Natural killer cell treated with Interleukin-12 subunit alpha and Interleukin-12 subunit beta and Interleukin-15 and Interleukin-18, amount 100 ng/mL, for 72 hours (primary cell): Measurements from ENCODE around the gene TSPEAR. TPM values are rescaled to one million over a fixed set of nuclear protein-coding genes. Genes with fewer than 3 reads are reported as not detected.
"Not testable (repeated sequence)": the region's sequence is repeated elsewhere in the genome, so short reads cannot be mapped to it uniquely, and the experiment has no call there.

Source experiments
- ATAC-seq, 2 donors: fragments of 150-1000 bp; cut with Tn5 transposase in 1 of 2; sonication (Bioruptor Pico), chemical (Tn5 transposase) in 1 of 2; 2 replicates each; pipeline ENCODE4 v1.10.0; 2021
- DNase-seq: peaks from one replicate; pipeline ENCODE4 v3.0.0; 2022; ENCODE audit warnings: low spot score
- H3K27ac Mint-ChIP-seq, 2 donors: 1 replicate in 1 of 2; 2 replicates in 1 of 2; pipeline ENCODE4 v1.8.0; 2022; ENCODE audit warnings: mixed read lengths in 2 of 2, mild to moderate bottlenecking in 1 of 2, moderate library complexity in 1 of 2
- H3K27me3 Mint-ChIP-seq, 2 donors: 1 replicate in 1 of 2; 2 replicates in 1 of 2; pipeline ENCODE4 v1.8.0; 2022; ENCODE audit warnings: mixed read lengths in 2 of 2
- H3K36me3 Mint-ChIP-seq: one replicate; pipeline ENCODE4 v1.8.0; 2022; ENCODE audit warnings: mixed read lengths
- H3K4me1 Mint-ChIP-seq, 2 donors: 1 replicate in 1 of 2; 2 replicates in 1 of 2; pipeline ENCODE4 v1.8.0; 2022; ENCODE audit warnings: low read depth in 2 of 2, mixed read lengths in 2 of 2, mild to moderate bottlenecking in 1 of 2
- H3K4me3 Mint-ChIP-seq: one replicate; pipeline ENCODE4 v1.8.0; 2022; ENCODE audit warnings: mixed read lengths
- H3K9me3 Mint-ChIP-seq: 2 replicates; pipeline ENCODE4 v1.8.0; 2022; ENCODE audit warnings: mixed read lengths
- total RNA-seq, 2 donors: library from RNA; stranded (reverse); gene quantifications; one replicate each; pipeline ENCODE4 v1.2.3, GENCODE V29; 2022

The TSPEAR gene
- total RNA-seq, 2 donors from 2014 or later, result not detected

- Mint-ChIP-seq H3K4me1 (peaks cover 17 to 33% of the 10 kb centered on the region in 2 donors), H3K9me3 (peaks cover 17% of the 10 kb centered on the region), H3K4me3 (no peak overlapping the region), H3K27ac (no peak overlapping the region), H3K27me3 (peaks cover 0 to 2% of the 10 kb centered on the region in 2 donors), H3K36me3 (peaks cover 24% of the 10 kb centered on the region)
- DNase-seq (no peak), ATAC-seq (no peak)
These were observed 95.9 kb downstream of the TSPEAR start for GRCh38 chr21:44615466-44615865.

DNA sequence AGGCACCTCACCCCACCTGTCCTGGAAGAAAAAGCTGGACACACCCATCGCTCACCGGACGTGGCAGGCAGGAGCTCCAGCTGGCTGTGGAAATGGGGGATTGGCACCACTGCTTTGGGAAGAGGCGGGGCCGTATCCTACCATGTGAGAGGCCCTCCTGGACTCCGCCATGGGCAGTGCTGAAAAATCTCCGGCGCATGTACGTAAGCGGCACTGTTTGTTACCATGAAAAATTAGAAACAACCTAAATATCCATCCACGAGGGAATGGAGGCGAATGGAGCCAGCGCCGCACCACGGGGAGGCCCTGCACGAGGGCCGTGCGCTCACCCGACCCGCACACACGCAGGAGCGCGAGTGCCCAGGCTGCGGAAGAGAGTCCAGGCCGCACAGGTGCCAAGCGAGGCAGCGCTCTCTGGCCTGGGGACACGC is 96.4 kb downstream of the TSPEAR start:
- Mint-ChIP-seq H3K4me1 (peaks cover 17 to 31% of the 10 kb centered on the region in 2 donors), H3K4me3 (no peak overlapping the region), H3K27me3 (peaks cover 0 to 2% of the 10 kb centered on the region in 2 donors), H3K36me3 (peaks cover 20% of the 10 kb centered on the region), H3K27ac (no peak overlapping the region), H3K9me3 (peaks cover 15% of the 10 kb centered on the region)
- no peak for ATAC-seq
- no peak for DNase-seq

- Mint-ChIP-seq H3K4me1 (peaks cover 10 to 24% of the 10 kb centered on the region in 2 donors), H3K27ac (no peak overlapping the region), H3K4me3 (no peak overlapping the region), H3K27me3 (peaks cover 0 to 5% of the 10 kb centered on the region in 2 donors), H3K9me3 (peaks cover 13% of the 10 kb centered on the region), H3K36me3 (peaks cover 20% of the 10 kb centered on the region)
- ATAC-seq, result no peak
- DNase-seq, result no peak
These were observed 97.2 kb downstream of the TSPEAR start for GRCh38 chr21:44614161-44614631.

- no peak for DNase-seq
- Mint-ChIP-seq H3K27me3 (peaks cover 0 to 9% of the 10 kb centered on the region in 2 donors), H3K36me3 (peaks cover 22% of the 10 kb centered on the region), H3K4me1 (peaks cover 4 to 18% of the 10 kb centered on the region in 2 donors), H3K9me3 (peaks cover 17% of the 10 kb centered on the region), H3K27ac (no peak overlapping the region), H3K4me3 (no peak overlapping the region)
- ATAC-seq, result peak in 1 of 2 donors; percentile 32
These were observed 97.8 kb downstream of the TSPEAR start for GRCh38 chr21:44613386-44614155.

DNA sequence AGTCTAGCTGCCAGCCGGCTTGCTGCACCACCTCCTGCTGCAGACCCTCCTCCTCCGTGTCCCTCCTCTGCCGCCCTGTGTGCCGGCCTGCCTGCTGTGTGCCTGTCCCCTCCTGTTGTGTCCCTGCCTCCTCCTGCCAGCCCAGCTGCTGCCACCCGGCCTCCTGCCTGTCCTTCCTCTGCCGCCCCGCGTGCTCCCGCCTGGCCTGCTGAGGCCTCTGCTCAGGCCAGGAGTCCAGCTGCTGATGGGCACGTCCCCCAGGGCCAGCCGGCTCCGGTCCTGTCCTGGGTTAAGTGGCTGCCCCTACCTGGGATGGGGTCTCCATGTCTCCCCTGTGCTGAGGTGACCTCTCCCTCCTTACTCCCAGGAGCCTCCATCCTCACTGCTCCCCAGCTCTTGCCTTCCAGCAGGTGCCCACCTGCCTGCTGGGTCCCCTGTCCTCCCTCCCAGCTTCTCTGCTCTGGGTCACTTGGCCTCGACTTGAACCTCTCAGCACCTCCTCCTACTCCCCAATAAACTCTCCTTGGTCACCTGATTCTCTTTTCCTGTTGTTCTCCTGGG is 98.6 kb downstream of the TSPEAR start:
- peaks cover 22% of the 10 kb centered on the region for H3K36me3 Mint-ChIP-seq
- DNase-seq, result no peak
- no peak for ATAC-seq
- peaks cover 0 to 12% of the 10 kb centered on the region in 2 donors for H3K4me1 Mint-ChIP-seq
- no peak overlapping the region for H3K27ac Mint-ChIP-seq
- no peak overlapping the region for H3K4me3 Mint-ChIP-seq
- peaks cover 17% of the 10 kb centered on the region for H3K9me3 Mint-ChIP-seq
- H3K27me3 Mint-ChIP-seq, result peaks cover under 1 to 10% of the 10 kb centered on the region in 2 donors

GRCh38 chr21:44612029-44612486 is 99.3 kb downstream of the TSPEAR start, which contains the start of gene KRTAP10-8:
Gene KRTAP10-8 (plus strand): TSS chr21:44612079. CDS start chr21:44612101, 22 bp downstream.
- Mint-ChIP-seq H3K4me1 (peaks cover 0 to 10% of the 10 kb centered on the region in 2 donors), H3K27ac (no peak within 1 kb of the TSS)

GRCh38 chr21:44611551-44611950 is 99.8 kb downstream of the TSPEAR start:
- Mint-ChIP-seq H3K4me3 (no peak overlapping the region), H3K4me1 (peaks cover 0 to 8% of the 10 kb centered on the region in 2 donors), H3K27me3 (peaks cover 5 to 13% of the 10 kb centered on the region in 2 donors), H3K9me3 (peaks cover 17% of the 10 kb centered on the region), H3K27ac (no peak overlapping the region), H3K36me3 (peaks cover 22% of the 10 kb centered on the region)
- DNase-seq (no peak), ATAC-seq (no peak)

More at GRCh38 chr21:44612029-44612486, 99.3 kb downstream of the TSPEAR start, which contains the start of gene KRTAP10-8:
- Mint-ChIP-seq H3K36me3 (peaks cover 22% of the 10 kb centered on the region), H3K9me3 (peaks cover 17% of the 10 kb centered on the region), H3K27me3 (peaks cover 5 to 12% of the 10 kb centered on the region in 2 donors), H3K4me3 (no peak within 1 kb of the TSS)
- DNase-seq, result no peak
- no peak for ATAC-seq

- not testable (repeated sequence) for H3K4me1 Mint-ChIP-seq, H3K27ac Mint-ChIP-seq, H3K4me3 Mint-ChIP-seq, DNase-seq, ATAC-seq
- H3K36me3 Mint-ChIP-seq, result peaks cover 22% of the 10 kb centered on the region
- peaks cover 17% of the 10 kb centered on the region for H3K9me3 Mint-ChIP-seq
- peaks cover 11 to 17% of the 10 kb centered on the region in 2 donors for H3K27me3 Mint-ChIP-seq
These were observed 101.1 kb downstream of the TSPEAR start for GRCh38 chr21:44610157-44610843.

DNA sequence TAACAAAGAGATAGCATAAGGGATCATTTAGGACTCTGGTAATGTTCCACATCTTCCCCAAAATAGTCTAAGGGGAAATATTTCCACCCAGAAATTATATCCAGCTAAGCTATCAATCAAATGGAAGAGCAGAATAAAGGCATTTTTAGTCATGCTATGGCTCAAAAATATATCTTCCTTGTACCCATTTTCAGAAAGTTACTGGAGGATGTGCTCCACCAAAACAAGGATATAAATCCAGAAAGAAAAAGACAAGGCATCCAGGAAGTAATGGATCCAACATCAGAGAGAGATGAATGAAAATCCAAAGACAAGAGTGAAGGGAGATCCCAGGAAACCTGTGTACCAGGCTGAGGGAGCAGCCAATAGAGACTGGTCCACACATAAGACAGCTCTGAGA is 102.2 kb downstream of the TSPEAR start:
- peaks cover 18 to 21% of the 10 kb centered on the region in 2 donors for H3K27me3 Mint-ChIP-seq
- DNase-seq (no peak), ATAC-seq (no peak)
- H3K4me3 Mint-ChIP-seq, result no peak overlapping the region
- H3K4me1 Mint-ChIP-seq, result peaks cover 0 to 4% of the 10 kb centered on the region in 2 donors
- H3K27ac Mint-ChIP-seq, result no peak overlapping the region
- H3K9me3 Mint-ChIP-seq, result peaks cover 17% of the 10 kb centered on the region
- H3K36me3 Mint-ChIP-seq, result peaks cover 22% of the 10 kb centered on the region

GRCh38 chr21:44606495-44606894 is 104.9 kb downstream of the TSPEAR start:
- ATAC-seq (no peak), DNase-seq (no peak)
- H3K27me3 Mint-ChIP-seq, result peaks cover 18 to 22% of the 10 kb centered on the region in 2 donors
- no peak overlapping the region for H3K27ac Mint-ChIP-seq
- H3K4me1 Mint-ChIP-seq, result no peaks in the 10 kb centered on the region
- H3K9me3 Mint-ChIP-seq, result peaks cover 17% of the 10 kb centered on the region
- H3K36me3 Mint-ChIP-seq, result peaks cover 21% of the 10 kb centered on the region
- H3K4me3 Mint-ChIP-seq, result no peak overlapping the region

GRCh38 chr21:44603911-44604310 is 107.5 kb downstream of the TSPEAR start:
- no peak overlapping the region for H3K27ac Mint-ChIP-seq
- no peak for ATAC-seq
- H3K9me3 Mint-ChIP-seq, result peaks cover 2% of the 10 kb centered on the region
- H3K4me1 Mint-ChIP-seq, result no peaks in the 10 kb centered on the region
- peaks cover 18 to 20% of the 10 kb centered on the region in 2 donors for H3K27me3 Mint-ChIP-seq
- H3K4me3 Mint-ChIP-seq, result no peak overlapping the region
- peaks cover 3% of the 10 kb centered on the region for H3K36me3 Mint-ChIP-seq
- DNase-seq, result no peak

DNA sequence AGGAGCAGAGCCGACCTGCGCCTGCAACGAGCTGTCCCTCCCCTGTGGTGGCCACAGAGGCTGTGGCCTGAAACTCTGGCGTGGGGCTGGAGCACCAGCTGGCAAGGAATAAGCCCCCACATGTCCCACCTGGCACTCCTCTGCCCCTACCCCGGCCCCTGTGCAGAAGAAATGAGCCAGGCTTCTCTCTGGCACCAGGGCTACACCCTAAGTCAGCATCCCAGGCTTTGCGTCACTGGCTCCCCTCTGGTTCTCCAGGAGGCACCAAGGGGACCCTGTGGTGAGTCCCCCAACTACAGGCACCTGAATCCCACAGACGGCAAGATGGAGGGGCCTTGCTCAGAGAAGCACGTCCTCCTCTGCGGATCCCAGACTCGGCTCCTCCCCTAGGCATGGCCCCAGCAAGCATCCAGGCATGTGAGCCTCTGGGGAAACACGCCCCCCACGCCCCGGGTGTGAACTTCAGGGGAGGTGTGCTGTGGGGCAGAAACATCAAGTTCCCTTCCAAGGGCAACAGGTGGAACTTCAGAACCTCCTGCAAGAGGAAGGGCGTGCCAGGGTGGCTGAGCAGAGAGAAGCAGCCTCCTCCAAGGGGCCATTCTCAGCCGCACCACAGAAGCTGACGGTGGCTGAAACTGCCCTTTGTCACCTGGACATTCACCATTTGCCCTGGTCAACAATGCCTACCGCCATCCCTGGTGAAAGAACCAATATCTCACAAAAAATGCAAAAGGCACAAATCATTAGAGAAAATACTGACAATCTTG is 108.1 kb downstream of the TSPEAR start:
- DNase-seq, result no peak
- no peak overlapping the region for H3K27ac Mint-ChIP-seq
- no peaks in the 10 kb centered on the region for H3K9me3 Mint-ChIP-seq
- no peak for ATAC-seq
- H3K4me3 Mint-ChIP-seq, result no peak overlapping the region
- H3K36me3 Mint-ChIP-seq, result no peaks in the 10 kb centered on the region
- peaks cover 20 to 23% of the 10 kb centered on the region in 2 donors for H3K27me3 Mint-ChIP-seq
- no peaks in the 10 kb centered on the region for H3K4me1 Mint-ChIP-seq

- Mint-ChIP-seq H3K36me3 (no peaks in the 10 kb centered on the region), H3K4me3 (no peak overlapping the region), H3K27me3 (peaks cover 23 to 25% of the 10 kb centered on the region in 2 donors), H3K9me3 (no peaks in the 10 kb centered on the region), H3K27ac (no peak overlapping the region), H3K4me1 (no peaks in the 10 kb centered on the region)
- DNase-seq (no peak), ATAC-seq (no peak)
These were observed 108.9 kb downstream of the TSPEAR start for GRCh38 chr21:44602463-44602850.
